Measurements from ENCODE around the gene COX6A1.

GRCh38 chr12:120470150-120470784 is 32.4 kb downstream of the COX6A1 start:
- no peak for TF ChIP-seq CTCF (IDR thresholded peaks at IDR 0.05; ENCODE audit: low read depth, low read length)
- TF ChIP-seq EZH2phosphoT487 (IDR thresholded peaks at IDR 0.05; ENCODE audit: low read depth), result no peak

Measured in OCI-LY3 (cell line).